GM21447 (cell line): ENCODE data around the gene ADK.
"Not testable (repeated sequence)": the region's sequence is repeated elsewhere in the genome, so short reads cannot be mapped to it uniquely, and the experiment has no call there.

ENCODE experiments used
- ATAC-seq: cut with Tn5 transposase; IDR thresholded peaks from one replicate; pipeline ENCODE4 v1.9.1; 2021; ENCODE audit not compliant: unreplicated experiment

ADK gene

DNA sequence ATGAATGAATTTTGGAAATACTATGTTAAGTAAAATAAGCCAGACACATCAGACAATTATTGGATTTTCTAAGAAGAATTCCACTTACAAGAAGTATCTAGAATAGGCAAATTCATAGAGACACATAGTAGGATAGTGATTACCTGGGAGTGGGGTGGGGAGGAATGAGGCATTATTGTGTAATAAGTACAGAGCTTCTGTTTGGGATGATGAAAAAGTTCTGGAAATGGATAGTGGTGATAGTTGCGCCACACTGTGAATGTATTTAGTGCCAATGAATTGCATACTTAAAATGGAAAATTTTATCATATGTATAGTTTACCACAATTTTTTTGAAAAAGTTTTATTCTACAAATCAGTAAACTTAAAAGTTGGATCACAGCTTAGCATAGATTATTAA lies 378.2 kb downstream of the ADK start:
- ATAC-seq: no peak

DNA sequence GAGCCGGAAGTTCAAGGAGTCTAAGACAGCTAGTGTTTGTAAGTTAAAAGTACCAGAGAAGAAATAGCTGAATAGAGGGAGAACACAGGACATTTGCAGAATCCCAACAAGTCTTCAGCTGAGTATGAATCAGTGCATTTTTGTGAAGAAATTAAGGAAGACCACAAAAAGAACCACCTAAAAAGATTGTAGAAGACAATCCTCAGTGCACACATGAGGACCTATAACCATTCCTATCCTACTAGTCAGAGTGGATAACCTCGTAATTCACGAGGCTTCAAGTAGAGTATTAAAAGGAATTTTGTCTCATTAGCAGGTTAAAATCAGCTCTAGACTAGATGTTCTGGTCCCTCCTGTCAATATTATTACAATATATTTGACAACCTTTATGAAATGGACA lies 380.0 kb downstream of the ADK start:
- no peak for ATAC-seq

DNA sequence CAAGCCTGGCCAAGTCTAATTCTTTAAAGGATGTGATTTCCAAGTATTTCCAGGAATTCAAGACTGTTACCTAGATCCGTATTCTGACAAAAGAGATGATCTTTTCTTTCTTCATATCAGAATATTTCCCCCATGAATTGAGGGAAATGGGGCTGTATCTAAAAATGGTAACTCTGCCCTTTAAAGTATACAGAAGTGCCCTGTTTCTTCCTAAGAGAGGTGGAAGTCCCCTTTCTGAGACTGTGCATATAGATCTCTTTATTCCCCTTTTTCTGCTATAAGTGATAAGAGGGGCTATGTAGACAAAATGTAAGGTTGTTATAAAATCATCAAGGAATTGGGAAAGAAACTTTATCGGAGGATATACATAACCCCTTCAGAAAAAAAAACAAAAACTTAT lies 388.3 kb downstream of the ADK start:
- ATAC-seq: no peak

DNA sequence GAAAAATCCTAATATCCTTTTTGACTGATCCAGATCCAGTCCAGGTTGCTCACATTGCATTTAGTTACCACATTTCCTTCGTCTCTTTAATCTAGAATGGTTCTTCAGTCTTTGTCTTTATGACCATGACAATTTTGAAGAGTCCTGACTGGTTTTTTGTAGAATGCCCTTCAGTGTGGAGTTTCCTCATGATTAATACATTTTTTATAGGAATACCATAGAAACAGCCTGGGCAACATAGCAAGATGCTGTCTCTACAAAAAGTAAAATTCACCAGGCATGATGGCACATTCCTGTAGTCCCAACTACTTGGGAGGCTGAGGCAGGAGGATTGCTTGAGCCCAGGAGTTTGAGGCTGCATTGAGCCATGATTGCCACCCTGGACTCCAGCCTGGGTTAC lies 390.4 kb downstream of the ADK start:
- ATAC-seq: no peak

DNA sequence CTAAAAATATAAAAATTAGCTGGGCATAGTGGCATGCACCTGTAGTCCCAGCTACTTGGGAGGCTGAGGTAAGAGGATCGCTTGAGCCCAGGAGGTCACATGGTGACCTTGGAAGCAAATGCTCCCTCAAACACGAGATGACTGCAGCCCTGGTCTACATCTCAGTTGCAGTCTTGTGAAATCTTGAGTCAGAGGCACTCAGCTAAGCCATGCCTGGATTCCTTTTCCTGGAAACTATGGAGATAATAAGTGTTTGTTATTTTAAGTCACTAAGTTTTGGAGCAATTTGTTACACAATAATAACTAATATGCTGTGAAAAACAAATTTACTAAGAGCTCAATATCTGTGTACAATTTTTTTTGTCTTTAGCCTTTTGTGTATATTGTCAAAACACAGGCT lies 391.1 kb downstream of the ADK start:
- ATAC-seq: no peak

DNA sequence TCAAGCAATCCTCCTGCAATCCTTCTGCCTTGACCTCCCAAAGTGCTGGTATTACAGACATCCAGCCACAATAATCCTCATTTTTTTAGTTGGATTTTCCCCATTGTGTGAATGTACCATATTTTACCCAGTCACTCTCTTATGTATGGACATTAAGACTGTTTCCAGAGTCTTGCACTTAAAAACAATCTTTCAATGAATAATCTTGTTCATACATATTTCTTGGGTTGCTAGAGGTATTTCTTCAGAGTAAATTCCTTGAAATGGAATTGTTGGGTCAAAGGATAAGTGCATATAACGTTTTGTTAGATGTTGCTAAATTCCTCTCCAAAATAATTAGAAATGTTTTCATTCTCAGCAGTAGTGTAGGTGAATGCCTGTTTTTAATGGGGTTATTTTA lies 392.3 kb downstream of the ADK start:
- ATAC-seq: no peak

DNA sequence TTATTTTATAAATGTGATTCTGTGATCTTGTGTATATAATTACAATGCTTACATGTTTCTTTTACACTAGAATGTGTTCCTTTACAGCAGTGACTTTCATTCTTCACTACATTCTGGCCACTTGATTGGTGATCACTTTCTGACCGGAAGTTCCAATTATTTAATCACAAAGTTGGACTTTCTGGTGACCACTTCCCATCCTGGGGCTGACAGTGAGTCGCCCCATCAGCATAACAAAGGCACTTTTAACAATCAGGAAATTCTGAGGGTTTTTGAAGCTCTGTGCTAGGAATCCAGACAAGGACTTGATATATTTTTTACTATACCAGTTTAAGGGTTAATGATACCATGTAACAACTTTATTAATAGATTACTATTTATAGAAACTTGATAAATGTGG lies 393.1 kb downstream of the ADK start:
- ATAC-seq: no peak

DNA sequence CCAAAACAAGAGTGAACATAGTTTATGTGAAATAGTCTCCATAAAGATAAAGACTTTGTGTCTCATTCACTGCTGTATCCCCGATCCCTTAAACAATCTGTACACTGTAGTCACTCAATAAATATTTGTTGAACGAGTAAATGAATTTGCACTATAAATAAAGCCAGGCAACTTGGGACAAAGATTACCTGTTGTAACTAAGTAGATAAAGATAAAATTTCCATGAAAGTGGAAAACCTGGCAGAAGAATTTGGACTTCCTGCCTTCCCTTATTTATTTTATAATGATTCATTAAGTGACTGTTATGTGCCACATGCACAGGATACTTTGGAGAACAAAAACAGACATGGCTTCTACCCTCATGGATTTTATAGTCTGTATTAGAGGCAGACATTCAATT lies 397.7 kb downstream of the ADK start:
- ATAC-seq: no peak

DNA sequence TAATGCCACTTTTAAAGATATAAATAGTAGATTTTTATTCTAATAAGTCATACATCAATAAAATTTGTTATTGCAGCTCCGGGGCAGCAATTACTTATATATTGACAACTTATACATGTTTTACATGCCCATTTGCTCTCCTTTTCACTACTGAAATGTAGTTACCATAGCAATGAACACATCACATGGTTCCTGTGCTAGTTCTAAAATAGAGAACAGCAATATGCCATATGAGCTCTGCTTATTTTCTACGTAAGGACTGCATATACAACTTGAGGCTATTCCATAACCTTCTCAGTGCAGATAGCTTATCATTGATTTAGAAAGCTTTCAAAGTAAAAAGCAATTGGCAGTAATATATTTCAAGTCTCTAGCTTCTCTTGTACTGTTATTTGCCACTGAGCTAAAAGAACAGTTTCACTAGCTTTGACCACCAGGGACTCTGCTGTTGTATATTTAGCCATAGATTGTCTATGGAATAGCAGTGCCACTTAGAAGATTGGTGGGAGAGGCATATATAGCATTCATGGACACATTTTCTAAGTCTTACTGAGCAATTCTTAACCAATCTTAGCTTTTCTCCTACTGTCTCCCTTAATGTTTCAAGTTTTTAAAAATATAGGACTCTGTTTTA lies 405.2 kb downstream of the ADK start:
- ATAC-seq: no peak

DNA sequence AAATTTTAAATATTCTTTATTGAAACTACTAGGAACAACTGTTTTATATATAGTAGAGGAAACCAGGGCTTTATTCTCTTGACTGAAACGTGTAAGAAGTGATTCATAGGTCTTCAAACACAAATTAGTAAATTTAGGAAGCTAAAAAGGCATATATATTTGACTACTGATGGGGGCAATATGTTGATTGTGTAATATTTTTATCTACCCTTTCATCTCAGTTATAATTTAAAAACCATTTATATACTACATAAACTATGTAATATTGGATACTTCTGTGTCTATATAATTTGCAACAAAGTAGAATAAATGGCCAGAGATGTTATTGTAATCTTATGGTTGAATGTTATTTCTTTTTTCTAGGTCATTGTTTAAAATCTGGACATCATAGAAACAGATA lies 406.1 kb downstream of the ADK start:
- ATAC-seq: no peak

DNA sequence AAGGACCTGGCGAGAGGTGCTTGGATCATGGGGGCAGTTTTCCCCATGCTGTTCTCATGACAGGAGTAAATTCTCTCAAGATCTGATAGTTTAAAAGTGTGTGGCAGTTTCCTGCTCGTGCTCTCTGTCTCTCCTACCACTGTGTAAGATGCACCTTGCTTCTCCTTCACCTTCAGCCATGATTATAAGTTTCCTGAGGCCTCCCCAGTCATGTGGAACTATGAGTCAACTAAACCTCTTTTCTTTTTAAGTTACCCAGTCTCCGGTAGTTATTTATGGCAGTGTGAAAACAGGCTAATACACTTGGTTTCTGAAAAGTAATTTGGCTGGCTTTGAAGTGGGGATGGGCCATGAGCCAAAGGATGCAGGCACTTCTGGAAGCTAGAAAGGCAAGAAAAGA lies 407.4 kb downstream of the ADK start:
- no peak for ATAC-seq

DNA sequence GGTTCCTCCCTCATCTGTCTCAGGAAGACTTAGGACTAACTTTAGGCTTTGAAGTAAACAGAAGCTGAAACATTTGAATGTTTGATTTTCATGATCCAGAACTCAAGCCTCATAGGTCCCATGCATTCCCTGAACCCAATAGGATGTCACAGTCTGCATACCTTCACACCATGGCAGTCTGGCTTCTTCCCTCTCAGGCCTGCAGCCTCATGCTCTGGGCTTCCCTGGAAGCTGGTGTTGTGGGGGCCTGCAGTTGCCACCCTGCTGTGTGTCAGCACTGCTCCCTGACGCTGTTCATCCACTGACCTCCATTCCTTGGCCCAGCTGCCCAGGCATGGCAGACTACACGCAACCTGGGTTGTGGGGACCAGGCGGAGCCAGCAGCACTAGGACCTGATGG lies 407.9 kb downstream of the ADK start:
- no peak for ATAC-seq

DNA sequence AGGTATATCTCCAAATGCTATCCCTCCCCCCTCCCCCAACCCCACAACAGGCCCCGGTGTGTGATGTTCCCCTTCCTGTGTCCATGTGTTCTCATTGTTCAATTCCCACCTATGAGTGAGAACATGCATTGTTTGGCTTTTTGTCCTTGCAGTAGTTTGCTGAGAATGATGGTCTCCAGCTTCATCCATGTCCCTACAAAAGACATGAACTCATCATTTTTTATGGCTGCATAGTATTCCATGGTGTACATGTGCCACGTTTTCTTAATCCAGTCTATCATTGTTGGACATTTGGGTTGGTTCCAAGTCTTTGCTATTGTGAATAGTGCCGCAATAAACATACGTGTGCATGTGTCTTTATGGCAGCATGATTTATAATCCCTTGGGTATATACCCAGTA lies 417.9 kb downstream of the ADK start:
- ATAC-seq: not testable (repeated sequence)

DNA sequence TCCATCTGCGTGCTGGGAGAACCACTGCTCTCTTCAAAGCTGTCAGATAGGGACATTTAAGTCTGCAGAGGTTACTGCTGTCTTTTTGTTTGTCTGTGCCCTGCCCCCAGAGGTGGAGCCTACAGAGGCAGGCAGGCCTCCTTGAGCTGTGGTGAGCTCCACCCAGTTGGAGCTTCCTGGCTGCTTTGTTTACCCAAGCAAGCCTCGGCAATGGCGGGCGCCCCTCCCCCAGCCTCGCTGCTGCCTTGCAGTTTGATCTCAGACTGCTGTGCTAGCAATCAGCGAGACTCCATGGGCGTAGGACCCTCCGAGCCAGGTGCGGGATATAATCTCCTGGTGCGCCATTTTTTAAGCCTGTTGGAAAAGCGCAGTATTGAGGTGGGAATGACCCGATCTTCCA lies 422.5 kb downstream of the ADK start:
- ATAC-seq: not testable (repeated sequence)

DNA sequence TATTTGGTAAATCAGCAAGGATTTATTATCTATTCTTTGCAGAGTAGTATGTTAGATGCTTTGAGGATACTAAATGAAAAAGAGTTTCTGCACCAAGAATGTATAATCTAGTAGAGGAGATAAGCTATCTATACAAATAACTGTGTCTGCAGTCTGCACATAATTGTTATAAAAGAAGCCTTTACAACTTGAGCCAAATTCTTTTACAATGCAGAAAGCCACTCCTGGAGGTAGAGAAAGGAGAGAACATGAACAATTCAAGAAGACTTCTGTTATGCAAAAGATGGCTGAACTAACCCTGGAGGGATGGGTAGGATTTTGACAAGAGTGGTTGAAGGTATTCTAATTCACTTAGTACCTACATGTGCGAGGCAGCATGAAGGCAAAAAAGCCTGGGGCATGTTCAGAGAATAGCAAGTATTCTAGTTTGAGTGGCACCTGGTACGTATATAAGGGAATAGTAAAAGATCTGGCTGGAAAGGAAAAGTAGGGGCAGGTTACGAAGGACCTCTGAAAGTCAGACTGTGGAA lies 424.2 kb downstream of the ADK start:
- ATAC-seq: no peak

DNA sequence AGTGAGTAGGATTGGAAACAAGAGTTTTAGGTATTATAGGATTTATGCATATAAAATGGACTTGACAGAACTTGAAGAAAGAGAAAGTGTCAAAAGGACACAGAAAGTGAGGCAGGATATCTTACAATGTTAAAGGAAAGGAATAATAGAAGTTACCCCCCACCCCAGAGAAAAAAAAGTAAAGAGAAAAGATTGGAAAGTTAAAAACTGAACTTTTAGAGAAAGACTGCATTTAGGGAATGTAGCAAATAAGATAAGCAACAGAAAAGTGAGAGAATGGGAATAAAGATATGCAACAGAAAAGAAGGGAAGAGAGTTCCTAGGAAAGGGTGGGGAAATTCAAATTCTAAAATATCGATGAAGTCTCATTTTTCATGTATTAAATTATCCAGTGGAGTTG lies 424.9 kb downstream of the ADK start:
- ATAC-seq: no peak

DNA sequence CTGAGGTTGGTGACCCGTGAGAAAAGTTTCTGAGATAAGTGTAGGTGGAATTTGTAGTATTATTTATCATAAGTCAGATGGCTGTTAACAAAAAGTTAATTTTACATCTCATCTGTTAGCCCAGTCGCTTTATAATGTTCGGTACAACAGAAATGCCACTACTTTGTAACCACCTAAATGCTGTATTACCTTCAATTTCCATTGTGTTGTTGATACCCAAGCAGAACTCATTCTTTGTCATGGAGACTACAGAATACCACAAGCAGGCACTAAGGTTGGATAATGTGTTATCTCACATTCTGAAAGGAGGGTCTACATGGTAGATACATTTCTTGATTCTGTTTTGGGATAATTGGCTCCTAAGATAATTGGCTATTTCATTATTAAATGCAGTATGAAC lies 425.6 kb downstream of the ADK start:
- ATAC-seq: no peak

DNA sequence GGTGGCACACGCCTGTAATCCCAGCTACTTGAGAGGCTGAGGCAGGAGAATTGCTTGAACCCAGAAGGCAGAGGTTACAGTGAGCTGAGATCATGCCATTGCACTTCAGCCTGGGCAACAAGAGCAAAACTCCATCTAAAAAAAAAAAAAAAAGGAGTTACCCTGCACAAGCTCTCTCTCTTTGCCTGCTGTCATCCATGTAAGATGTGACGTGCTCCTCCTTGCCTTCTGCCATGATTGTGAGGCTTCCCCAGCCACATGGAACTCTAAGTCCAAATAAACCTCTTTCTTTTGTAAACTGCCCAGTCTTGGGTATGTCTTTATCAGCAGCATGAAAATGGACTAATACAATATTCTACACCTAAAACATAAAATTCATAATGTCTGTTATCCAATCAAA lies 429.4 kb downstream of the ADK start:
- not testable (repeated sequence) for ATAC-seq

DNA sequence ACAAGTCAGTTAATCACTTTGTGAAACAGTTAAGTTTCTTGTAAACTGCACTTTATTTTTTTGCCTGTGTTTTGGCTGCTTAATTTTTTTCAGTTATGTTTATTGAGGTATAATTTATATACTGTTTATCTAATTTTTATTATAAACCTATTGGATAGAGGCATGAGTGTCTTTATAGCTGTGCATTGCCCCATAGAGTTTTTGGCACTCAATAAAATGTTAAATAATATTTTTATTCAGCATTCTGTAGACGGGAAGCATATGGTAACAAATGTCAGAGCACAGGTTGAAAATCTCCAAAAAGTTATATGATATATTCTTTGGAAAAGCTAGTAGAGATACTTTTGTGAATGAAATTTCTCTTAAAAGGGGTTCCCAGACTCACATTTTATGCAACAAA lies 431.5 kb downstream of the ADK start:
- ATAC-seq: no peak

DNA sequence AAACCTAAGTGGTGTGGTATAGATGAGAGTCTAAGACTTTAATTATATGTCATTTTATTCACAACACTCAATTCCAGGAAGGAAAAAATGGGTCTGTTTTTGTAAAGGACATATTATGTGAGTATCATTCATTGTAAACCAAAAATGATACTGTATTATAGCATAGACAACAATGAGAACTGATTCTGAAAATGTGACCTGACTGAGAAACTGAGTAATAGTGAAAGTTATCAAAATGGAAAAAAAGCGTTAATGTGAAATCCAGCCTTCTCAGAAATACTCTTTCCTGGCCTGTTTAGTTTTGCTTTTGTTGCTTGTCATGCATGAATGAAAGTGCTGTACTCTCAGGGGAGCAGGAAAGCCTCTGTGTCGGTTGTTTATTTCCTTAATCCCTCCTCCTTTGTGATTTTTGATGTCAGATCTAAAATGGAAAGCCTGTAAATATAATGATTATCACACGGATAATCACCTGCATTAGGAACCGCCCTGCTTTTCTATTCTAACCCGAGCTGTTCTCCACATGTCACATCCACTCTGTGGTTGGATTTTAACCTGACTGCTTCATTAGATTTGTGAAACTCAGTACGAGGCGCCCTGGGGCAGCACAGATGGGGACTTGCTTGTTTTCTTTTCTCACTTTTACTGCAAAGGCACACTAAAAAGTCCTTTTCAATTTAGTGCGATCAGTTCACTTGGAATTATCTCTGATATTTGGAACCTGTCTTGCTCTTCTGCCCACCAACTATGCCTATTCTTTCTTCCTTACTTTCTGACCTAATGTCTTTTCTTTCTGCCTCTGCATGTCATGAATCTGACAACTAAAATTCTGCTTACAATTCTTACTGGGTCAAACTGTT lies 434.4 kb downstream of the ADK start:
- peak; percentile 69 for ATAC-seq

DNA sequence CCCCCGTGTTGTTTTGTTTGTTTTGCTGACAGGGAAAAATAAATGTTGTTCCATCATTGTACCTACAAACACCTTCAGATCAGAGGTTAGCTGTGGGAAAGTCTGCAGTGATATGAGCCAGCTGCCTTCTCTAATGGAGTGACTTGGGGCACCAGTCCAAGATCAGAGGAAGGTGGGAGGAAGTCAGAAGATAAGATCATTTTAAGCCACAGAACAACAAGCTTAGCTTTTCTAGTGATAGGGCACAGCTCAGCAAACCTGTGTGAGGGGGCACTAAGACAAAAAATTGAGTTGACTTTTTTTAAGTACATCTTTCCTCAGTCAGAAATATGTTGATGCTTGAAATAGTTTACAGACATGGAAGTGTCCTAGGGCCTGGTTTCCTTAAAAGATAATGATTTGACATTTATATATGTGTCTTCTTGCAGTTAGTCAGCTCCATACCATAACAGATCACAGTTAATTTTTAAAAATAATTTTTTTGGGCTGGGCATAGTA lies 435.1 kb downstream of the ADK start:
- peak; percentile 37 for ATAC-seq

DNA sequence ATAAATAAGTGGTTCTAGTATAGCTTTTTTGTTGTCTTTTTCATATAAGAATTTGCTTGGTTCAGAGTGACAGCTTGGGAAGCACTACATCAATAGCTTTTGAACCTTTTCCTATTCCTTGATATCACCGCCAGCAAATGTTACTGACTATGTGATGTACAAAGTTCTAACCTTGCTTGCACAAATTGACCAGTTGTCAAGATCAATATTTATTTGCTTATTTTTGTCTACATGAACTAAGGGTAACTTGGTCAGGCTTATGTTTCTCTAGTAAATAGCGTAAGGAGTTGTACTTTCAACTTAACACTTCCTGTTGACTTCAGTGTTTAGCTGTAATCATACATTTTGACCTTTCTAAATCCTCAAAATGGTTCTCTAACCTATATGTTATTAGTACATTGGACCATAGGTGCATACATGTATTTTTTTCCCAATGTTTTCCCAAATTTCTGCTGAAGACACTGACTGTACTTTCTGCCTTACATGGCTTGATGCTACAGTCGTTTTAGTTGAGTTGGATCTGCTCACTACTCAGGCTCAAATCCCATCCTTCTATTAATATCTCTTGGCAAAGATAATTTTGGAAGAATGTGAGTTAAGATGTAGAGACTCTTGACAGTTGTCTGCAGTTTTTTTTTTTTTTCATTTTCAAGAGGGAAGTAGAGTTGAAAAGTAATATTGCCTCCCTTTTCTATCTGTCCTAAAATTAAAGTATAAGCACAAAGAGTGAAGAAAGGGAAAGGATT lies 436.3 kb downstream of the ADK start:
- no peak for ATAC-seq
